HG02884 (cell line): ENCODE results near the gene APOD.

Experiments used
- ATAC-seq: cut with Tn5 transposase; IDR thresholded peaks from one replicate; pipeline ENCODE4 v1.9.1; 2021; ENCODE audit warnings: mild to moderate bottlenecking, moderate library complexity; ENCODE audit not compliant: unreplicated experiment

The APOD gene

DNA sequence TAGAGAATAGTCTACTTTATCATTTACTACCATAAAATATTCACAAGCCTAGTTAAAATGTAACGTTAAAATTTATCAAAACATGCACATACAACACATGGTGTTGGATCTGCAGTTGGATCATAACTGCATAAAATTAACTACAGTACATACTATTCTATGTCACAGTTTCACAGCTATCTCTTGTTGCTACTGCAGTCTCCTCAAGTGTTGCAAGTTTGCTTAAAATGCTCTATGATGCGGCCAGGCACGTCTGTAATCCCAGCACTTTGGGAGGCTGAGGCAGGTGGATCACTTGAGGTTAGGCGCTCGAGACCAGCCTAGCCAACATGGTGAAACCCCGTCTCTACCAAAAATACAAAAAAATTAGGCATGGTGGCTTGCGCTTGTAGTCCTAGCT lies 50.9 kb downstream of the APOD start:
- no peak for ATAC-seq

DNA sequence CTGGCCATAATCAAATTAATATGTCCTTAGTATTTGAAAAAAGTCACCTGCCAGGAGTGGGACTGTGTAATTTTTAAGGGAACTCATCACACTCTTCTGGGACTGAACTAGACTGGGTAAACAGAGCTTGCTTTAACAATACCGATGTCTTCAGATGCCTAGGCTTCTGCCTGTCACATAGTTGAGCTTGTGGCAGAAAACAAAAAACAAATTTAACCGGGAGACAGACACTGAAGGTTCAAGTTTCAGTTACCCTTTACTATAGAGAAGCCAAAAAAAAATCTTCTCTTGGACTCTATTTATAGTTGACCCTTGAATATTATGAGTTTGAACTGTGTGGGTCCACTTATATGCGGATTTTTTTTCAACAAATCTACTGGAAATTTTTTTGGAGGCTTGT lies 51.4 kb downstream of the APOD start:
- no peak for ATAC-seq

DNA sequence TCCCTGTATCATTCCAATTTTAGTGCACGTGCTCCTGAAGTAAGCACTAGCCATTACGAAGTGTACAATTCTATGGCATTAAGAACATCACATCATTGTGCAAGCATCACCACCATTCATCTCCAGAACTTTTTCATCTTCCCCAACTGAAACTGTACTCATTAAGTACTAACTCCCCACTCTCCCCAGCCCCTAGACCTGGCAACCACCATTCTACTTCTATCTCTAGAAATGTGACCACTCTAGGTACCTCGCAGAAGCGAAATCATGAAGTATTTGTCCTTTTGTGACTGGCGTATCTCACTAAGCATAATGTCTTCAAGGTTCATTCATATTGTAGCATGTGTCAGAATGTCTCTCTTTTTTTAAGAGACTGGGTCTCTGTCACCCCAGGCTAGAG lies 52.1 kb downstream of the APOD start:
- ATAC-seq: no peak

DNA sequence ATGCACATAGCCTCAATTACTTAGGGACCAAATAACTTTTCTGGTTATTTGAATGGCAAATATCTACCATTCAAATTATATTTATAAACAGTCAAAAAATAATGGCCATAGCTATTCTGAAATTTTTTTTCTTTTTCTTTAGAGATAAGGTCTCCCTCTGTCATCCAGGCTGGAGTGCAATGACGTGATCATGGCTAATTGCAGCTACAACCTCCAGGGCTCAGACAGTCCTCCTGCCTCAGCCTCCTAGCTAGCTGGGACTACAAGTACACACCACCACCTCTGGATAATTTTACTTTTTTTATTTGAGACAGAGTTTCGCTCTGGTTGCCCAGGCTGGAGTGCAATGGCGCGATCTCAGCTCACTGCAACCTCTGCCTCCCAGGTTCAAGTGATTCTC lies 57.2 kb downstream of the APOD start:
- ATAC-seq: no peak

DNA sequence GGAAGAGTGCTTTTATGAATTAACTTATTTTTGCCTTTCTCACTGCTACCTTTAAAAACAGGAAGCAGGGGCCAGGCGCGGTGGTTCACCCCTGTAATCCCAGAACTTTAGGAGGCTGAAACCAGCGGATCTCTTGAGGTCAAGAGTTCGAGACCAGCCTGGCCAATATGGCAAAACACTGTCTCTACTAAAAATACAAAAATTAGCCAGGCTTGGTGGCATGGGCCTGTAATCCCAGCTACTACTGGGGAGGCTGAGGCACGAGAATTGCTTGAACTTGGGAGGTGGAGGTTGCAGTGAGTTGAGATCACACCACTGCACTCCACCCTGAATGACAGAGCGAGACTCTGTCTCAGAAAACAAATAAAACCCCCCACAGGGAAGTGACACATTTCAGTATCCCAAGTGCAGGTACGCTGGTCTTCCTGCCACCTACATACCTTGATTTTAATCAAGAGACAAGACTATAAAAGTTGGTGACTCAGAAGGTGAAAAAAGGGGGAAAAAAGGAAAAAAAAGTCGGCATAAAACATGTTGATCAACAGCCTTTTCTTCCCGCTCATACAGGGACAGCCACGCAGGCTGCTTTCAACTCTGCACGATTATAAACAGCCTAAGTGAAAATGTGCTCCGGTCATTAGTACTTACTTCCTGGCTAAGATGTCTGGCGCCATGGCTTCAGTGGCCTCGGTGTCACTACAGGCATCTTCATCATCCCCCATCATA lies 59.4 kb downstream of the APOD start:
- ATAC-seq: no peak

DNA sequence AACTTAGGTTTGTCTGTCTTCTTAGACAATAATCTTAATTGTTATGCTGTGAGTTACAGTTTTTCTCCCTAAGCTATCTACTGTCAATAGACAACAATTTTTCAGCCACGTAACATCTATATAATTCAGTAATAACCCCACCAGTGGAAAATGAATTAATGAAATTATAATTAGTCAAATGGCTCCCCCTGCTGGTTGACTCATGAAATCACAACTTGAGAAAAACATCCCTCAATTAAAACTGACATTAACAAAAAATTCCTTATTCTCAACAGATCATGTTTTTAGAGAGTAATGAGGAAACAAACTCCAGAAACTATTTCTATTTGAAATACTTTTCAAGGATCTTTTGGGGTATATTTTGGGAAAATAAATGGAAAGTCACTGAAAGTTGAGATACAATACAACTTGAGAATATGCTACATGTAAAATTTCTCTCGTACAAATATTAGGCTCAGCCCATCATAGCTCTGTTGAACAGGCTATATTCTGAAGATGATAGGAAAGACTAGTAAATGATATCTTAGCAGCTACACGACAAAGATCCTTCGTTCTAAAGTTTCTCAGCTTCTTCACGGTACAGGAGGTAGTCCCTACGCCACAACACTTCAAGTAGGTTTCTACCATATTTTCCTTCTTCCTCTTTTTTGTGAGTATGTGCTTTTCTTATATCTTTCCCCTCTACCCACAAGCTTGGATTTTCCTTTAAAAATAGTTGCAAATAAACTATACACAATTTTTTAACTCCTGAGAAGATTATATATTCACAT lies 61.3 kb downstream of the APOD start:
- no peak for ATAC-seq
